GM12873 (cell line): ENCODE results near the gene SERPINE2.

Experiments
- TF ChIP-seq, protein P1 (sequence below): IDR thresholded peaks from 2 replicates; pipeline ENCODE4 v1.5.1; 2012; ENCODE audit warnings: low read depth, mild to moderate bottlenecking, moderate library complexity, low read length, control low read depth; ENCODE audit not compliant: insufficient read depth; ENCODE audit errors: missing control alignments

The SERPINE2 gene

DNA sequence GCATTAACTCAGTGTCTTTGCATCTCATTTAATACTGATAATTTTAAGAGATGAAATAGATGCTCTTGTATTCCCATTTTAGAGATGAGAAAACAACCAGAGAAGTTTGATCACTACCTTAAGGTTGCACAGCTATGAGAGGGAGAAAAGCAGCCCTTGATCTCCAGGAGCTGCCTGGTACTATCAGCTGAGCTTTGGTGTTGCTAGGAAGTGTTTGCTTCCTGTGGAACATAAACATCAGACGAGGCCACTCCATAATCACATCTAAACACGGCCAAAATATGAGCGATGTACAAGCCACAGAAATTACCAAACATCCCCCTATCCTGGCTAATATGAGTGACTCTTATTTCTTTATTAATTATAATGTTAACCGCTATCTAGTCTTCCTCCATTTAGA, 93.3 kb downstream of the SERPINE2 start:
- TF ChIP-seq, protein P1, sequence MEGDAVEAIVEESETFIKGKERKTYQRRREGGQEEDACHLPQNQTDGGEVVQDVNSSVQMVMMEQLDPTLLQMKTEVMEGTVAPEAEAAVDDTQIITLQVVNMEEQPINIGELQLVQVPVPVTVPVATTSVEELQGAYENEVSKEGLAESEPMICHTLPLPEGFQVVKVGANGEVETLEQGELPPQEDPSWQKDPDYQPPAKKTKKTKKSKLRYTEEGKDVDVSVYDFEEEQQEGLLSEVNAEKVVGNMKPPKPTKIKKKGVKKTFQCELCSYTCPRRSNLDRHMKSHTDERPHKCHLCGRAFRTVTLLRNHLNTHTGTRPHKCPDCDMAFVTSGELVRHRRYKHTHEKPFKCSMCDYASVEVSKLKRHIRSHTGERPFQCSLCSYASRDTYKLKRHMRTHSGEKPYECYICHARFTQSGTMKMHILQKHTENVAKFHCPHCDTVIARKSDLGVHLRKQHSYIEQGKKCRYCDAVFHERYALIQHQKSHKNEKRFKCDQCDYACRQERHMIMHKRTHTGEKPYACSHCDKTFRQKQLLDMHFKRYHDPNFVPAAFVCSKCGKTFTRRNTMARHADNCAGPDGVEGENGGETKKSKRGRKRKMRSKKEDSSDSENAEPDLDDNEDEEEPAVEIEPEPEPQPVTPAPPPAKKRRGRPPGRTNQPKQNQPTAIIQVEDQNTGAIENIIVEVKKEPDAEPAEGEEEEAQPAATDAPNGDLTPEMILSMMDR: no peak

DNA sequence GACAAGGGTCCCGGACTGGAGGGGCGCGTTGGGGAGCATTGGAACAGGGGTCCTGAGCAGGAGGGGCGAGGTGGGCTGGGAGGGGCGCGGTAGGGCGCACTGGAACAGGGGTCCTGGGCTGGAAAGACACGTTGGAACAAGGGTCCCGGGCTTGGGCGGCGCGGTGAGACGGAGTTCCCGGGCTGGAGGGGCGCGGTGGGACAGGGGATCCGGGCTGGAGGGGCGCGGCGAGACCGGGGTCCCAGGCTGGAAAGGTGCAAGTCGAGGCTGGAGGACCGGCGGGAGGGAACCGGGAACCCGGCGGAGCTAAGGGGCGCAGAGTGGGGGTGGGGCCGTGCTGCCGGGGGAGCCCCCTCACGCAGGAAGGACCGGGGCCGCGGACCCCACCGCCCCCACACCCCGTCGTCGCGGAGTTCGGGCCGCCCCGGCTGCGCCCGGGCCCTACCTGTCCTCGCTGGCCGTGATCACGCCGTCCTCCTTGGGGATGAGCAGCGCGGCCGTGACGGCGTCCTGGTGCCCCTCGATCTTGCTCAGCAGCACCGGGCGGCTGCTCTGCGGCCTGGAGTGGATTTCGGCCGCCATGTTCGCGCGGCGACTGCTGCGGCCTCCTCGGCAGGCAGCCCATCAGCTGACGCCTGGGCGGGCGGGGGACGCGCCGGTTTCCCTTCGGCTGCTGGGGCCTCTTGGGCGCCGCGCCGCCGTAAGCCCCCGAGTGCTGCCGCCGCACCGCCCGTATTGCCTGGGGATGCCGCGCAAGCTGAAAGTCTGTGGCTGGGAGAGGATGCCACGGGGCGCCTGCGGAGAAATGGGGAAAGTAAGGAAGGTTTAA, 94.2 kb downstream of the SERPINE2 start, which contains the start of gene WDFY1:
TSS of gene WDFY1 (minus strand) at position 633 of the 829 bp plus-strand sequence. CDS start at position 582, 51 bp downstream.
- TF ChIP-seq, protein P1: no peak

DNA sequence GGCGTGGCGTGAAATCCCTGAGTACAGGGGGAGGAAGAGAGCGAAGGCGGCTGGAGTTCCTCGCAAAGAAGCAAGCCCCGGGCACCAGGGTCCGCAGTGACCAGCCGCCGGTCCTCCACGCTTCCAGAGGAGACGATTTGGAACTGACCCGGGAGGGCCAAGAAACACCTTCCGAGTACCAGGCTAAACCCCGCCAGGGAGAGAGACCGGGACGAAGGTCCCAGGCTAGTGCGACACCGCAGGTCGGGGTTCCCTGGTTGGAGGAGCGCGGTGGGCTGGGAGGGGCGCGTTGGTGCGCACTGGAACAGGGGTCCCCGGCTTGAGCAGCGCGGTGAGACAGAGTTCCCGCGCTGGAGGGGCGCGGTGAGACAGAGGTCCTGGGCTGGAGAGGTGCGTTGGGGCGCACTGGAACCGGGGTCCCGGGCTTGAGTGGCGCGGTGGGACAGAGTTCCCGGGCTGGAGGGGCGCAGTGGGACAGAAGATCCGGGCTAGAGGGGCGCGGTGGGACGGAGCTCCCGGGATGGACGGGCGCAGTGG, 94.9 kb downstream of the SERPINE2 start:
- TF ChIP-seq, protein P1: no peak

DNA sequence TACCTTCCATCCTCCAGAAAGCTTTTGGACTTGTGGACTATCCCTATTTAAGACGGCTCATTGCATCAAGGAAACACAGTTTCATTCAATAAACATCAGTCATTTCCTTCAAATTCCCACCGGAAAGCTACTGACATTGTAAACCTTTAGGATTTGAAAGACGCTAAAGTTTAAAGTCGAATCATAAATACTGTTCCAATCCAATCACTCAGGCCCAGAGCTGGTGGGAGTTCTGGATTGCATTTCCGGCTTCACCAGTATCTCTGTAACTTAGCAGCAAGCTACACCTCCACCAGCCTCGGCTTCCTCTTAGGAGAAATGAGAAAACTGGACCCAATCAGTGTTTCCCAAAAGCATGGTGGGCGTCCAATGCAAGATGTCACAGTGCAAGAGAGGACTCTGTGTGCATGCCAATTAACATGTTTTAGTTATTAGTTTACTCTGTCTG, 95.5 kb downstream of the SERPINE2 start:
- TF ChIP-seq, protein P1: no peak

DNA sequence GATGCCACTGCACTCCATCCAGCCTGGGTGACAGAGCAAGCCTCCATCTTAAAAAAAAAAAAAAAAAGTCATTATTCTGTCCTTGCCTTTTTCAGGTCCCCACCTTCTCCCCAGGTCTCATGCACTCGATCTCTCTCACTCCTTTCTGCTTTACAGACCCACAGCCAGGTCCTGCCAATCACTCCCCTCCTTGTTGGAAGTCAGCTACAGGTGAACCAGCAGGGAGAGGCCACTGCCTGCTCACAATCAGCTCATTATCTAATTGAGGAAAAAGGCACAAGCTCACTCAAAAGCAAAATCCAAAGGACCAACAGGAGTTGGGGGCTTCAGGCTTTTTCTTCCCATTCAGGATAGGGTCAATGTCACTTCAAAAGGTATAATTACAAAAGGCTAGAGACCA, 96.0 kb downstream of the SERPINE2 start:
- TF ChIP-seq, protein P1: no peak

DNA sequence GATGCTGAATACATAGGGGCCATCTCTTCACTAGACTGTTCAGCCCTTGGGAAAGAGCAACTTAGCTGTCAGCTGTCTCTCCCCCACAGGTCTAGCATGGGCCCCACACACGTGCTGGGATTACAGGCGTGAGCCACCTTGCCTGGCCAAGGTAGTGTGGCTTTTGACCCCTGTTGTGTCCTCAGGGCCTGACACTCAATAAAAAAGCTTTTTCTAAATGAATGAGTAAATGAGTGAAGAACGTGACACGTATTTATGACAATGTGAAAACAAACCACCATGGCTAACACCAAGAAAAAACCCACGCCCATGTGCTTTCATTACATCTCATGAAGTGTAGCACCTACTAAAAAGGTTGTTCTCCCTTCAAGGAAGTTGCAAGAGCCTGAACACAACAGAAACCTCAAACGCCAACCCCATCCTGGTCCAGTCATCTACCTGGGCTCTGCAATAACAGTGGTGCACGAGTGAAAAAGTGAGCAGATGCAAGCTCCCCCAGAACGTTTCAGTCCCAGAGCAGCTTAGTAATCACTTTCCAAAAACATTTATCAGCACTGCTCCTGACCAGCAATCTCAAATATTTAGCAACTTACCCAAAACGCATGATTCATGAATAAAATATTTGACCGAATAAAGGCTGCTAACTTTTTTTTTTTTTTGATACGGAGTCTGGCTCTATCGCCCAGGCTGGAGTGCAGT, 97.4 kb downstream of the SERPINE2 start:
- TF ChIP-seq, protein P1: no peak

DNA sequence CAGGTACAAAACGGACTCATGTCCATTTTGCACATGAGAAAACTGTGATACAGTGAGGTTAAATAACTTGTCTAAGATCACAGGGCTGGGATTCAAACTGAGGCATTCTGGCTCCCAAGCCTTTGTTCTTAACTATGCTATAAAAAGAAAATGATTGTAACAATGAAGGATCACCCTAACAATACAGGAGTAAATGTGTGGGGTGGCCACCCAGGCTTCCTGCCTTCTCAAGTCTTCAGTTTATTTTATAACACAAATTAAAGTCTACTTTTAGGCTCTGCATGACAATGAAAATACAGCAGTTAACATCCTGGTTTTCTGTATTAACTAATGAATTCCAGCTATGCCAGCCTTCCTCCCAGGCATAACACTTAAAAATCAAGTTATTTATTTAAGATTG, 101.6 kb downstream of the SERPINE2 start:
- TF ChIP-seq, protein P1: no peak
